KMS-11 (cell line): ENCODE results near the gene B4GALT3.

ENCODE experiments used
- H2AFZ ChIP-seq: fragments of 200-600 bp; sonication (generic); 2 replicates; pipeline ENCODE4 v1.6.1; 2016; ENCODE audit warnings: antibody characterized with exemption, mixed run types, low read depth
- H3K27ac ChIP-seq: fragments of 200-600 bp; sonication (generic); 2 replicates; pipeline ENCODE4 v1.6.1; 2016; ENCODE audit warnings: mild to moderate bottlenecking, mixed run types
- H3K27me3 ChIP-seq: fragments of 200-600 bp; sonication (generic); 2 replicates; pipeline ENCODE4 v1.6.1; 2017; ENCODE audit warnings: mild to moderate bottlenecking, low read depth, mixed run types, moderate library complexity; ENCODE audit not compliant: insufficient read depth
- H3K36me3 ChIP-seq: fragments of 200-600 bp; sonication (generic); 2 replicates; pipeline ENCODE4 v1.6.1; 2017; ENCODE audit warnings: mild to moderate bottlenecking, mixed run types; ENCODE audit not compliant: insufficient read depth
- H3K4me1 ChIP-seq: fragments of 200-600 bp; sonication (generic); 2 replicates; pipeline ENCODE4 v1.6.1; 2016; ENCODE audit warnings: mild to moderate bottlenecking, low read depth, mixed run types; ENCODE audit not compliant: poor library complexity, severe bottlenecking
- H3K4me2 ChIP-seq: fragments of 200-600 bp; sonication (generic); 2 replicates; pipeline ENCODE4 v1.7.0; 2016; ENCODE audit warnings: mild to moderate bottlenecking, mixed run types
- H3K4me3 ChIP-seq: fragments of 200-600 bp; sonication (generic); IDR thresholded peaks from 2 replicates; pipeline ENCODE4 v1.6.1; 2017; ENCODE audit warnings: low read depth, low read length, mixed read lengths; ENCODE audit not compliant: insufficient read depth
- H3K79me2 ChIP-seq: fragments of 200-600 bp; sonication (generic); 2 replicates; pipeline ENCODE4 v1.6.1; 2016; ENCODE audit warnings: low read depth, mixed run types; ENCODE audit not compliant: insufficient read depth
- H3K9ac ChIP-seq: fragments of 200-600 bp; sonication (generic); 2 replicates; pipeline ENCODE4 v1.6.1; 2016; ENCODE audit warnings: mild to moderate bottlenecking, mixed run types
- H4K20me1 ChIP-seq: fragments of 200-600 bp; sonication (generic); 2 replicates; pipeline ENCODE4 v1.6.1; 2016; ENCODE audit warnings: mild to moderate bottlenecking, mixed run types; ENCODE audit not compliant: insufficient read depth
- TF ChIP-seq, protein P1 (sequence below): fragments of 200-600 bp; sonication (generic); conservative IDR thresholded peaks from 2 replicates; pipeline ENCODE4 v1.6.1; 2017; ENCODE audit warnings: low read depth, mild to moderate bottlenecking, antibody characterized with exemption, low read length, moderate library complexity, mixed read lengths

The B4GALT3 gene

DNA sequence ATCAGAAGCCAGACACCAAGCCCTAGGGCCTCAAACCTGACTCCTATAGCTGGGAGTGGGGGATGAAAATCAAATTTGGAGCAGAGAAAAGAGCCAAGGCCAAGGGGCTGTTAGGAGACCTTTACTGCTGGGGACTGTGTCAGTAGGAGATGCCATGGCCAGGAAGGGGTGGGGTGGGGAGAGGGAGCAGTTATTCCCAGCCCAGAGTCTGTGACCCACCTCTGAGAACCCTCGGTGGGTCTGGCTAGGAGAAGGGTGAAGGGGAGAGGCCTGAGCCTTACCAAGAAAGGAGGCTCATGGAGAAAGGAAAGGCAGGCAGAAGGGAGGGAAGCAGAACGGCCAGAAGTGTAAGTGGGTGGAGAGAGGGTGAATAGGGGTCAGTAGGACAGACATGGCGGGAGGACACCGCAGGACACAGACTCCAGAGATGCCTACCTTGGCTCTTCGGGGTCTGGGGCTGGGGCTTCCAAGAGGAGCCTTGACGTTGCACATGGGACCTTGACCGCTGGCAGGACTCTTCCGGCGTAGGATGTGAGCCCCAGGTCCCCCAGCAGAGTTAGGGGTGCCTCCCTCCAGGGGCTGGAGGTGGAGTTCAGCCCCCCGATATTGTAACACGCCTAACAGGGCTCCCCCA is 20.4 kb upstream of the B4GALT3 start:
- no peak overlapping the region for H2AFZ ChIP-seq
- no peaks in the 10 kb centered on the region for H4K20me1 ChIP-seq
- no peak overlapping the region for H3K4me2 ChIP-seq
- H3K4me1 ChIP-seq = peaks cover 12% of the 10 kb centered on the region
- no peaks in the 10 kb centered on the region; the same call in 1 of the 2 replicates for H3K27me3 ChIP-seq
- TF ChIP-seq, protein P1, sequence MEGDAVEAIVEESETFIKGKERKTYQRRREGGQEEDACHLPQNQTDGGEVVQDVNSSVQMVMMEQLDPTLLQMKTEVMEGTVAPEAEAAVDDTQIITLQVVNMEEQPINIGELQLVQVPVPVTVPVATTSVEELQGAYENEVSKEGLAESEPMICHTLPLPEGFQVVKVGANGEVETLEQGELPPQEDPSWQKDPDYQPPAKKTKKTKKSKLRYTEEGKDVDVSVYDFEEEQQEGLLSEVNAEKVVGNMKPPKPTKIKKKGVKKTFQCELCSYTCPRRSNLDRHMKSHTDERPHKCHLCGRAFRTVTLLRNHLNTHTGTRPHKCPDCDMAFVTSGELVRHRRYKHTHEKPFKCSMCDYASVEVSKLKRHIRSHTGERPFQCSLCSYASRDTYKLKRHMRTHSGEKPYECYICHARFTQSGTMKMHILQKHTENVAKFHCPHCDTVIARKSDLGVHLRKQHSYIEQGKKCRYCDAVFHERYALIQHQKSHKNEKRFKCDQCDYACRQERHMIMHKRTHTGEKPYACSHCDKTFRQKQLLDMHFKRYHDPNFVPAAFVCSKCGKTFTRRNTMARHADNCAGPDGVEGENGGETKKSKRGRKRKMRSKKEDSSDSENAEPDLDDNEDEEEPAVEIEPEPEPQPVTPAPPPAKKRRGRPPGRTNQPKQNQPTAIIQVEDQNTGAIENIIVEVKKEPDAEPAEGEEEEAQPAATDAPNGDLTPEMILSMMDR = no peak
- no peaks in the 10 kb centered on the region for H3K36me3 ChIP-seq
- peaks cover 4% of the 10 kb centered on the region; the same call in 1 of the 2 replicates for H3K79me2 ChIP-seq
- H3K4me3 ChIP-seq = no peak overlapping the region
- H3K27ac ChIP-seq = no peak overlapping the region
- H3K9ac ChIP-seq = no peak overlapping the region

DNA sequence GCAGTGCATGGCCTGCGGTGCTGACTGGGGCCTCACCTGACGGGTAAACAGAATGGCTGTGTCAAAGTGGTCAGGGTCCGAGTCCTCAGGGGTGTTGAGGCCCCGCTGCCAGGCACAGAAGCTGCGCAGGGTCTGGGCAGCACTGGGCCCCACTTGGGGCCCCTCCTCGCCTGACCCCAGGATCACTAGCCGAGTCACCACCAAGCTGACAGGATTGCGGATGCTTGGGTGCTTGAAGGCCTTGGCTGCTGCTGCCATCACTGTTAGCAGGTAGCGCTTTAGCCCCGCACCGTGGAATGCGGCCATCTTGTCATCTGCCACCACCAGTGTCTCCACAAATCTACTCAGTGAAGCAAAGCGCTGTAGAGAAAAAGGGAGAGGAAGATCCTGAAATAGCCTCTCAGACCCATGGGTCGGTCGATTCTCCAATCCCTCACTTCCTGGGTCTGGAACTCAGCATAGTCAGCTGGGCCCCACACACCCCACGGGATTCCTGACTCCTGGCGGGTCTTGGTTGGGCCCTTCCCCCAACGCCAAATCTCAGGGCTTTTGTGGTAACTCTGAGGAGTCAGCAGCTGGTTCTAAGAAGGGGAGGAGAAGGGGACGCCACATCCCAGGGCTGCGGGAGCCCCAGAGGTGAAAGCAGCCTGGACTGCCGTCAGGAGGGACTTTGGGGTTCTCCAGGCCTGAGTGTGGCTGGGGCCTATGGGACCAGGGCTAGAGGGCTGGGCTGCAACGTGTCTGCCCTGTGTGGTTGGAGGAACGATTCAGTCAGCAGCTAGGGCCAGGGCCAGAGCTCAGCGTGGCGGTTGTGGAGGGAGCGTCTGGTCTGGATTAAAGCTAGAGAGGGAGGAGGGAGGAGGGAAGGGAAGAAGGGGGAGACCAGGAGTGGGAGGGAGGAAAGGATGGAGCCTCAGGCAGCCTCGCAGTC is 19.5 kb upstream of the B4GALT3 start:
- H3K9ac ChIP-seq = no peak overlapping the region
- H3K4me2 ChIP-seq = no peak overlapping the region
- H4K20me1 ChIP-seq = no peaks in the 10 kb centered on the region
- H3K4me1 ChIP-seq = peaks cover 20% of the 10 kb centered on the region
- no peak overlapping the region for H3K27ac ChIP-seq
- no peak overlapping the region for H2AFZ ChIP-seq
- H3K79me2 ChIP-seq = no peaks in the 10 kb centered on the region
- no peaks in the 10 kb centered on the region; the same call in 1 of the 2 replicates for H3K27me3 ChIP-seq
- no peak overlapping the region for H3K4me3 ChIP-seq
- TF ChIP-seq, protein P1 = no peak
- H3K36me3 ChIP-seq = no peaks in the 10 kb centered on the region

DNA sequence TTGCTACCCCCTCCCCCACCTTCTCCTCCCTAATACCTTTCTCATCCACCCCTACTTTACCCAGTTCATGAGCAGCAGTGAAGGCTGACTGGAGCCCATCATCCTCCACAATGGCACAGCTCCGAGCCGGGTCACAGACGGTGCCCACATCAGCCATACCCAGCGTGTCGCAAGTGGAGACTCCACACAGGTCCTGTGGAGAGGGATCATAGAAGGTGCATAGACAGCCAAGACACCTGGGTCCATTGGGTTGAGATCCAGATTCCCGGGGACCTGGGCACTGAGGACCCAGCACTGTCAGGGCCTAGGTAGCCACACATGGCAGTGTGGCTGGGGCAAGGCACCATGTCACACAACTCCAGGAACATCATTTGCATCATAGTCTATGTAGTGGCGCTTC is 18.8 kb upstream of the B4GALT3 start:
- H2AFZ ChIP-seq = no peak overlapping the region
- H3K36me3 ChIP-seq = no peaks in the 10 kb centered on the region
- no peaks in the 10 kb centered on the region; the same call in 1 of the 2 replicates for H3K27me3 ChIP-seq
- H3K4me3 ChIP-seq = no peak overlapping the region
- H3K4me2 ChIP-seq = no peak overlapping the region
- H4K20me1 ChIP-seq = no peaks in the 10 kb centered on the region
- peaks cover 14% of the 10 kb centered on the region for H3K4me1 ChIP-seq
- H3K79me2 ChIP-seq = no peaks in the 10 kb centered on the region
- H3K9ac ChIP-seq = no peak overlapping the region
- TF ChIP-seq, protein P1 = no peak
- no peak overlapping the region for H3K27ac ChIP-seq

DNA sequence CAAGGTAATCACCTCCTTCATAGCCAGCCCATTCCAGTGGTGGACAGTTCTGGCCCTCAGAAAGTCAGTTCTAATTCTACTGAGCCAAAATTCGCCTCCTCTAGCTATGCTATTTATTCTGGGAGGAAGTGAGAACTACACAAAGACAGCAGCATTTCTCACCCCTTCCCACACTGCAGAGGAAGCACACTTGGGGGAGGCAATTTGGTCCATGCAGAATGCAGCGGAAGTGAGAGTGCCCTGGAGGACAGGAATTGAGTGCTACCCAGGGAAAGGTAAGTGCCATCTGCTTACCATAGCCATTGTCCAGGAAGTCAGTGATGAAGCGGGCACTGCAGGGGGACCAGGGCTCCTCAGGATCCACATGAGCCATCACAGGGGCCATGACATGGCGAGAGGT is 17.9 kb upstream of the B4GALT3 start:
- no peaks in the 10 kb centered on the region for H3K79me2 ChIP-seq
- peaks cover 13% of the 10 kb centered on the region for H3K4me1 ChIP-seq
- no peaks in the 10 kb centered on the region; the same call in 1 of the 2 replicates for H3K27me3 ChIP-seq
- TF ChIP-seq, protein P1 = no peak
- H3K9ac ChIP-seq = no peak overlapping the region
- H4K20me1 ChIP-seq = no peaks in the 10 kb centered on the region
- no peaks in the 10 kb centered on the region for H3K36me3 ChIP-seq
- H3K4me3 ChIP-seq = no peak overlapping the region
- no peak overlapping the region for H3K4me2 ChIP-seq
- H2AFZ ChIP-seq = no peak overlapping the region
- H3K27ac ChIP-seq = no peak overlapping the region
